IMR-90 (cell line): ENCODE measurements around the gene ACSL3. TPM values are rescaled to one million over a fixed set of nuclear protein-coding genes. Genes with fewer than 3 reads are reported as not detected.

Source experiments
- ATAC-seq: fragments of 200-7000 bp; cut with Tn5 transposase; 2 replicates; pipeline ENCODE4 v1.9.1; 2020; ENCODE audit warnings: low read depth, mild to moderate bottlenecking, moderate library complexity
- BruUV-seq: library from RNA; stranded (reverse); fragments of 400-500 nt; replicated peaks from 2 replicates; lab custom pipeline; 2021; lab: Mats Ljungman, UMichigan
- CTCF ChIA-PET: fragments of 300-600 bp; formaldehyde crosslinking; extraction: SDS; loops from one replicate; lab custom pipeline; 2021; ENCODE audit warnings: antibody characterized with exemption; lab: Yijun Ruan, JAX
- POLR2A ChIA-PET: fragments of 300-600 bp; sonication (Branson Sonifier 250); formaldehyde crosslinking; loops from one replicate; lab custom pipeline; 2022; ENCODE audit warnings: antibody characterized with exemption; ENCODE audit not compliant: unreplicated experiment; lab: Charles Lee
- DNase-seq: peaks from one replicate; pipeline ENCODE4 v3.0.0; 2013
- H2AFZ ChIP-seq: replicated peaks from 2 replicates; pipeline ENCODE3; 2013; ENCODE audit warnings: low read length, mild to moderate bottlenecking; ENCODE audit not compliant: poor library complexity
- H2AK5ac ChIP-seq: 2 replicates; pipeline ENCODE4 v1.6.1; 2013; ENCODE audit warnings: low read depth, low read length, inconsistent platforms
- H2AK9ac ChIP-seq: replicated peaks from 2 replicates; pipeline ENCODE3; 2013; ENCODE audit warnings: mild to moderate bottlenecking, low read depth, low read length, moderate library complexity; ENCODE audit not compliant: poor library complexity
- H2BK120ac ChIP-seq: 2 replicates; pipeline ENCODE4 v1.6.1; 2013; ENCODE audit warnings: low read depth, low read length, inconsistent platforms
- H2BK15ac ChIP-seq: 3 replicates; pipeline ENCODE4 v1.6.1; 2013; ENCODE audit warnings: low read depth, low read length, inconsistent platforms
- H2BK20ac ChIP-seq: 2 replicates; pipeline ENCODE4 v1.6.1; 2013; ENCODE audit warnings: low read depth, mild to moderate bottlenecking, inconsistent platforms, low read length, moderate library complexity
- H2BK5ac ChIP-seq: 2 replicates; pipeline ENCODE4 v1.6.1; 2013; ENCODE audit warnings: mild to moderate bottlenecking, low read depth, low read length, inconsistent platforms; ENCODE audit not compliant: poor library complexity, severe bottlenecking
- H3K14ac ChIP-seq: replicated peaks from 2 replicates; pipeline ENCODE4 v1.6.1; 2013; ENCODE audit warnings: low read depth, low read length, inconsistent platforms
- H3K18ac ChIP-seq: 2 replicates; pipeline ENCODE4 v1.6.1; 2013; ENCODE audit warnings: low read depth, low read length, control low read depth
- H3K23ac ChIP-seq: 2 replicates; pipeline ENCODE4 v1.6.1; 2013; ENCODE audit warnings: low read depth, low read length, inconsistent platforms
- H3K27ac ChIP-seq: 2 replicates; pipeline ENCODE4 v1.5.1; 2013; ENCODE audit warnings: mild to moderate bottlenecking, control low read depth, low read length; ENCODE audit not compliant: insufficient read depth
- H3K27me3 ChIP-seq: 2 replicates; pipeline ENCODE4 v1.6.1; 2013; ENCODE audit warnings: low read length; ENCODE audit not compliant: control insufficient read depth, insufficient read depth
- H3K36me3 ChIP-seq: 2 replicates; pipeline ENCODE4 v1.6.1; 2013; ENCODE audit warnings: low read length, mixed read lengths; ENCODE audit not compliant: control insufficient read depth, insufficient read depth
- H3K4ac ChIP-seq: 2 replicates; pipeline ENCODE4 v1.6.1; 2013; ENCODE audit warnings: low read depth, low read length, inconsistent platforms
- H3K4me1 ChIP-seq: 2 replicates; pipeline ENCODE4 v1.6.1; 2013; ENCODE audit warnings: low read length, mixed read lengths; ENCODE audit not compliant: control insufficient read depth, insufficient read depth
- H3K4me2 ChIP-seq: 2 replicates; pipeline ENCODE4 v1.6.1; 2013; ENCODE audit warnings: low read depth, mild to moderate bottlenecking, control low read depth, low read length, moderate library complexity
- H3K4me3 ChIP-seq: 2 replicates; pipeline ENCODE4 v1.5.1; 2013; ENCODE audit warnings: low read depth, mild to moderate bottlenecking, control low read depth, low read length, moderate library complexity; ENCODE audit not compliant: insufficient read depth
- H3K56ac ChIP-seq: 2 replicates; pipeline ENCODE4 v1.6.1; 2013; ENCODE audit warnings: low read length, inconsistent platforms; ENCODE audit not compliant: insufficient read depth; ENCODE audit errors: extremely low read depth
- H3K79me1 ChIP-seq, 2 experiments: 2 replicates each; pipeline ENCODE4 v1.6.1; 2013; ENCODE audit warnings: low read length in 2 of 2, inconsistent platforms in 1 of 2, low read depth in 1 of 2
- H3K9ac ChIP-seq: 2 replicates; pipeline ENCODE4 v1.6.1; 2013; ENCODE audit warnings: low read depth, low read length, control low read depth
- H3K9me1 ChIP-seq: 2 replicates; pipeline ENCODE4 v1.6.1; 2013; ENCODE audit warnings: low read length, inconsistent platforms; ENCODE audit not compliant: insufficient read depth
- H3K9me3 ChIP-seq: 2 replicates; pipeline ENCODE4 v1.6.1; 2013; ENCODE audit warnings: low read length; ENCODE audit not compliant: control insufficient read depth, insufficient read depth
- H4K20me1 ChIP-seq: 2 replicates; pipeline ENCODE4 v1.6.1; 2013; ENCODE audit warnings: low read length, inconsistent platforms; ENCODE audit not compliant: insufficient read depth
- H4K5ac ChIP-seq: 2 replicates; pipeline ENCODE4 v1.6.1; 2013; ENCODE audit warnings: mild to moderate bottlenecking, low read depth, low read length, control low read depth
- H4K8ac ChIP-seq, 2 experiments: 2 replicates each; pipeline ENCODE4 v1.6.1; 2013; ENCODE audit warnings: low read depth in 2 of 2, low read length in 2 of 2, control low read depth in 1 of 2, inconsistent platforms in 1 of 2
- H4K91ac ChIP-seq: 2 replicates; pipeline ENCODE4 v1.6.1; 2013; ENCODE audit warnings: low read depth, low read length, inconsistent platforms; ENCODE audit not compliant: insufficient read depth
- BHLHE40 ChIP-seq: fragments of 150-350 bp; IDR thresholded peaks from 2 replicates; pipeline ENCODE4 v1.6.1; 2016; ENCODE audit warnings: mild to moderate bottlenecking, low read depth, low read length
- CEBPB ChIP-seq: IDR thresholded peaks from 2 replicates; pipeline ENCODE4 v1.6.1; 2012; ENCODE audit warnings: low read depth, low read length, improper control_type of control experiment
- CHD1 ChIP-seq: IDR thresholded peaks from 2 replicates; pipeline ENCODE4 v1.6.1; 2012; ENCODE audit warnings: low read depth, low read length, improper control_type of control experiment
- FOS ChIP-seq: fragments of 150-350 bp; IDR thresholded peaks from 2 replicates; pipeline ENCODE4 v1.6.1; 2016; ENCODE audit warnings: low read depth, low read length
- MAFK ChIP-seq: IDR thresholded peaks from 2 replicates; pipeline ENCODE4 v1.6.1; 2012; ENCODE audit warnings: low read depth, low read length, improper control_type of control experiment
- MXI1 ChIP-seq: IDR thresholded peaks from 2 replicates; pipeline ENCODE4 v1.6.1; 2012; ENCODE audit warnings: low read depth, mild to moderate bottlenecking, low read length, moderate library complexity, borderline replicate concordance
- NFE2L2 ChIP-seq: fragments of 150-350 bp; IDR thresholded peaks from 2 replicates; pipeline ENCODE4 v1.6.1; 2016; ENCODE audit warnings: low read depth, mild to moderate bottlenecking, low read length
- POLR2A ChIP-seq: IDR thresholded peaks from 2 replicates; pipeline ENCODE4 v1.6.1; 2012; ENCODE audit warnings: mild to moderate bottlenecking, low read depth, low read length
- RAD21 ChIP-seq: IDR thresholded peaks from 2 replicates; pipeline ENCODE4 v1.6.1; 2012; ENCODE audit warnings: low read length, improper control_type of control experiment
- RCOR1 ChIP-seq: IDR thresholded peaks from 2 replicates; pipeline ENCODE4 v1.6.1; 2012; ENCODE audit warnings: mild to moderate bottlenecking, low read length, improper control_type of control experiment; ENCODE audit not compliant: insufficient replicate concordance
- RFX5 ChIP-seq: IDR thresholded peaks from 2 replicates; pipeline ENCODE4 v1.8.0; 2012; ENCODE audit warnings: low read depth, mild to moderate bottlenecking, low read length, moderate library complexity
- SMC3 ChIP-seq: fragments of 150-350 bp; IDR thresholded peaks from 2 replicates; pipeline ENCODE4 v1.6.1; 2016; ENCODE audit warnings: low read depth, mild to moderate bottlenecking, antibody characterized with exemption, low read length, moderate library complexity
- WGBS, 2 experiments: methylation state at CpG; one replicate each; pipeline versions ENCODE4 v1.1.5 to v1.1.7; 2013; ENCODE audit warnings: missing lambda C conversion rate in 2 of 2; ENCODE audit not compliant: insufficient read length in 1 of 2; ENCODE audit errors: extremely low coverage in 2 of 2; 5-methylcytosine and 5-hydroxymethylcytosine counted together
- dilution Hi-C: fragments of 300-500 bp; cut with HindIII; formaldehyde crosslinking; loops from one replicate; pipeline ENCODE4 v1.14.3; 2018; ENCODE audit warnings: low sequenced_read_pairs; ENCODE audit not compliant: unreplicated experiment
- in situ Hi-C: fragments of 300-500 bp; cut with MboI; formaldehyde crosslinking; loops from 3 replicates; pipeline ENCODE4 v1.14.3; 2019; ENCODE audit warnings: low sequenced_read_pairs, inconsistent platforms, mixed read lengths
- intact Hi-C: fragments of 100-400 bp; cut with micrococcal nuclease; formaldehyde crosslinking; loops from 2 replicates; pipeline ENCODE4 v1.10.0; 2022
- polyA plus RNA-seq, 3 experiments: library from polyadenylated mRNA; depleted of rRNA; stranded (reverse); fragments of >200 nt; gene quantifications; 2 replicates each; pipeline ENCODE4 v1.2.3, GENCODE V29; 2012; ENCODE audit warnings: low replicate concordance in 1 of 3
- total RNA-seq: library from RNA; depleted of rRNA; stranded (reverse); fragments of >200 nt; gene quantifications from 2 replicates; pipeline ENCODE4 v1.2.3, GENCODE V29; 2012
- TF ChIP-seq, protein P1 (sequence below): fragments of 150-350 bp; IDR thresholded peaks from 2 replicates; pipeline ENCODE4 v1.6.1; 2016; ENCODE audit warnings: low read depth, mild to moderate bottlenecking, low read length, moderate library complexity, borderline replicate concordance
- TF ChIP-seq, protein P2 (sequence below): fragments of 150-350 bp; IDR thresholded peaks from 2 replicates; pipeline ENCODE4 v1.6.1; 2017; ENCODE audit warnings: mild to moderate bottlenecking, antibody characterized with exemption, low read length, low read depth

Gene ACSL3
- total and polyA plus RNA-seq, 2 of the 4 experiments (the other 2 are of a cell fraction), result 31.0 to 84.2 TPM

DNA sequence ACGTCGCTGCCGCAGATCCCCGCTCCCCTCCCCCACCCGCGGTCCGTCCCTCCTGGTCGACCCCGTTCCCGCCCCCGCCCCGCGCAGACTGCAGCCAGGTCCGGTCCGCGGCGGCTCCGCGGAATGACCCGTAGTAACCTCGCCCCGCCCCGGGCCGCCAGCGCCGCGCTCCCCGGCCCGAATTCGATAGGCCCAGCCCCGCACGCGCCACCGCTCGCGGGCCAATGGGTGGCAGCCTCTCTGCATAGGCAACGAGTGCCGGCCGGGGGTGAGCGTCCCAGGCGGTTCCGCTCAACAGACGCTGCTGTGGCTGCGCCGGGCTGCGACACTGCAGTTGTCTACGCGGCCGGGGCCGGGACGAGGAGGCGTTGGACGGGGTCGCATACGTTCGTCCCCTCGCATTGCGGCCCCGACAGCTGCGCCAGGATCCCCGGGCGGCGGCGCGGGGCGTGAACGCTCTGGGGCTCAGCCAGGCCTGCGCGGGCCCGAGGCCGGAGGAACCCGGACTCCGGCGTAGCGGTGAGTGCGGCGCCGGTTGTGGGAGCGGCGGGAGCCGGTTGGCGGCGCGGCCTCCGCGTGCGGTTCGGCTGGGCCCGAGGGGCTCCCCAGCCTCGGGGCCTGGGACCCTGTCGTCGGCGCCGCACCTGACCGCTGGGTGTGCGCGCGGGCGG lies at the start of gene ACSL3 (continued):
- TF ChIP-seq CHD1 (no peak), POLR2A (peak; percentile 98), RFX5 (no peak)
- TF ChIP-seq, protein P1, sequence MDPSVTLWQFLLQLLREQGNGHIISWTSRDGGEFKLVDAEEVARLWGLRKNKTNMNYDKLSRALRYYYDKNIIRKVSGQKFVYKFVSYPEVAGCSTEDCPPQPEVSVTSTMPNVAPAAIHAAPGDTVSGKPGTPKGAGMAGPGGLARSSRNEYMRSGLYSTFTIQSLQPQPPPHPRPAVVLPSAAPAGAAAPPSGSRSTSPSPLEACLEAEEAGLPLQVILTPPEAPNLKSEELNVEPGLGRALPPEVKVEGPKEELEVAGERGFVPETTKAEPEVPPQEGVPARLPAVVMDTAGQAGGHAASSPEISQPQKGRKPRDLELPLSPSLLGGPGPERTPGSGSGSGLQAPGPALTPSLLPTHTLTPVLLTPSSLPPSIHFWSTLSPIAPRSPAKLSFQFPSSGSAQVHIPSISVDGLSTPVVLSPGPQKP, result no peak

DNA sequence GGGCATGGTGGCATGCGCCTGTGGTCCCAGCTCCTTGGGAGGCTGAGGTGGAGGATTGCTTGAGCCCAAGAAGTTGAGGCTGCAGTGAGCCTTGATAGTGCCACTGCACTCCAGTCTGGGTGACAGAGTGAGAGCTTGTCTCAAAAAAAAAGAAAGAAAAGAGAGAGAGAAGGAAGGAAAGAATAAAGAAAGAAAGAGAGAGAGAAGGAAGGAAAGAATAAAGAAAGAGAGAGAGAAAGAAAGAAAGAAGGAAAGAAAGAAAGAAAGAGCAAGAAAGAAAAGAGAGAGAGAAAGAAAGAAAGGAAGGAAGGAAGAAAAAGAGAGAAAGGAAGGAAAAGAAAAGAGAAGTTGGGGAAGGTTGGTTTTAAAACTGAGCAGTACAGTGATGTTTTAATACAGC lies 49.0 kb upstream of the ACSL3 start:
- no peak overlapping the region for H2AK9ac ChIP-seq
- H2BK120ac ChIP-seq, result no peak overlapping the region
- H3K4ac ChIP-seq, result no peak overlapping the region
- H2BK20ac ChIP-seq, result no peak overlapping the region
- no peak overlapping the region for H3K4me2 ChIP-seq
- no peaks in the 10 kb centered on the region; the same call in none of the 2 replicates for H3K27me3 ChIP-seq
- H3K4me3 ChIP-seq, result no peak overlapping the region
- H3K9ac ChIP-seq, result no peak overlapping the region
- intact Hi-C loops, result no loop called here
- no TSS peak for BruUV-seq
- H3K18ac ChIP-seq, result no peak overlapping the region
- H3K4me1 ChIP-seq, result no peaks in the 10 kb centered on the region
- DNase-seq (no peak), ATAC-seq (no peak)
- no peak overlapping the region for H4K8ac ChIP-seq
- dilution Hi-C loops, result no loop called here
- no peak overlapping the region for H2BK5ac ChIP-seq
- no peak overlapping the region for H2BK15ac ChIP-seq
- in situ Hi-C loops, result no loop called here
- ChIA-PET CTCF (no interaction called here), POLR2A (interaction anchor here (0.6 to 0.7 kb wide), 2 partner anchors 17 to 31 kb away, joined by 3 to 60 read pairs; no protein-coding TSS in a partner anchor)
- no peak overlapping the region for H4K91ac ChIP-seq
- H3K14ac ChIP-seq, result no peak overlapping the region
- WGBS, 2 experiments, result no CpG with 5 or more reads among the region's 1 CpG
- no peak overlapping the region for H2AFZ ChIP-seq
- no peak overlapping the region for H3K23ac ChIP-seq
- no peaks in the 10 kb centered on the region for H4K20me1 ChIP-seq
- no peaks in the 10 kb centered on the region for H3K79me1 ChIP-seq
- no peaks in the 10 kb centered on the region for H3K9me3 ChIP-seq
- no peak overlapping the region for H3K27ac ChIP-seq
- no peak overlapping the region for H3K56ac ChIP-seq
- H4K5ac ChIP-seq, result no peak overlapping the region
- TF ChIP-seq MXI1 (no peak), POLR2A (no peak), SMC3 (no peak), MAFK (no peak), FOS (no peak), BHLHE40 (no peak), NFE2L2 (no peak), RAD21 (no peak), RFX5 (no peak), CHD1 (no peak), RCOR1 (no peak), CEBPB (no peak)
- TF ChIP-seq, protein P1, result no peak
- TF ChIP-seq, protein P2, sequence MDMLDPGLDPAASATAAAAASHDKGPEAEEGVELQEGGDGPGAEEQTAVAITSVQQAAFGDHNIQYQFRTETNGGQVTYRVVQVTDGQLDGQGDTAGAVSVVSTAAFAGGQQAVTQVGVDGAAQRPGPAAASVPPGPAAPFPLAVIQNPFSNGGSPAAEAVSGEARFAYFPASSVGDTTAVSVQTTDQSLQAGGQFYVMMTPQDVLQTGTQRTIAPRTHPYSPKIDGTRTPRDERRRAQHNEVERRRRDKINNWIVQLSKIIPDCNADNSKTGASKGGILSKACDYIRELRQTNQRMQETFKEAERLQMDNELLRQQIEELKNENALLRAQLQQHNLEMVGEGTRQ, result no peak
- no peaks in the 10 kb centered on the region for H3K9me1 ChIP-seq
- no peaks in the 10 kb centered on the region for H3K36me3 ChIP-seq
- no peak overlapping the region for H2AK5ac ChIP-seq
